Endothelial cell (in vitro differentiated cells): Measurements from ENCODE around the gene HSCB. TPM values are rescaled to one million over a fixed set of nuclear protein-coding genes. Genes with fewer than 3 reads are reported as not detected.
A peak's percentile ranks its signal among the peaks of the same experiment; 100 is the strongest.
"Not testable (repeated sequence)": the region's sequence is repeated elsewhere in the genome, so short reads cannot be mapped to it uniquely, and the experiment has no call there.

Experiments used
- DNase-seq: peaks from one replicate; pipeline ENCODE4 v3.0.0; 2021; ENCODE audit warnings: low spot score
- H3K27ac Mint-ChIP-seq: one replicate; pipeline ENCODE4 v1.8.0; 2021; ENCODE audit warnings: mixed read lengths, inconsistent platforms; ENCODE audit not compliant: unreplicated experiment
- H3K27me3 Mint-ChIP-seq: one replicate; pipeline ENCODE4 v1.8.0; 2021; ENCODE audit warnings: mild to moderate bottlenecking, moderate library complexity, mixed read lengths, inconsistent platforms; ENCODE audit not compliant: unreplicated experiment
- H3K36me3 Mint-ChIP-seq: one replicate; pipeline ENCODE4 v1.8.0; 2021; ENCODE audit warnings: mild to moderate bottlenecking, low read depth, mixed read lengths, inconsistent platforms; ENCODE audit not compliant: unreplicated experiment
- H3K4me1 Mint-ChIP-seq: one replicate; pipeline ENCODE4 v1.8.0; 2021; ENCODE audit warnings: mild to moderate bottlenecking, mixed read lengths, inconsistent platforms; ENCODE audit not compliant: unreplicated experiment
- H3K4me3 Mint-ChIP-seq: one replicate; pipeline ENCODE4 v1.8.0; 2021; ENCODE audit warnings: mild to moderate bottlenecking, mixed read lengths, inconsistent platforms; ENCODE audit not compliant: unreplicated experiment
- H3K9me3 Mint-ChIP-seq: one replicate; pipeline ENCODE4 v1.8.0; 2021; ENCODE audit warnings: mixed read lengths, inconsistent platforms; ENCODE audit not compliant: unreplicated experiment
- CTCF ChIP-seq: fragments of 200-600 bp; sonication (generic); IDR thresholded peaks from one replicate; pipeline ENCODE4 v1.5.0; 2021; ENCODE audit warnings: antibody characterized with exemption; ENCODE audit not compliant: unreplicated experiment
- total RNA-seq: library from RNA; stranded (reverse); fragmentation: NEBNext Ultra II Directional; extraction: Animal tissue kit (Norgen Biotek cat#: 25700); gene quantifications from one replicate; pipeline ENCODE4 v1.2.1, GENCODE V29; 2021; ENCODE audit not compliant: unreplicated experiment

The HSCB gene
- total RNA-seq, 1 donor from 2014 or later, result 16.6 TPM

DNA sequence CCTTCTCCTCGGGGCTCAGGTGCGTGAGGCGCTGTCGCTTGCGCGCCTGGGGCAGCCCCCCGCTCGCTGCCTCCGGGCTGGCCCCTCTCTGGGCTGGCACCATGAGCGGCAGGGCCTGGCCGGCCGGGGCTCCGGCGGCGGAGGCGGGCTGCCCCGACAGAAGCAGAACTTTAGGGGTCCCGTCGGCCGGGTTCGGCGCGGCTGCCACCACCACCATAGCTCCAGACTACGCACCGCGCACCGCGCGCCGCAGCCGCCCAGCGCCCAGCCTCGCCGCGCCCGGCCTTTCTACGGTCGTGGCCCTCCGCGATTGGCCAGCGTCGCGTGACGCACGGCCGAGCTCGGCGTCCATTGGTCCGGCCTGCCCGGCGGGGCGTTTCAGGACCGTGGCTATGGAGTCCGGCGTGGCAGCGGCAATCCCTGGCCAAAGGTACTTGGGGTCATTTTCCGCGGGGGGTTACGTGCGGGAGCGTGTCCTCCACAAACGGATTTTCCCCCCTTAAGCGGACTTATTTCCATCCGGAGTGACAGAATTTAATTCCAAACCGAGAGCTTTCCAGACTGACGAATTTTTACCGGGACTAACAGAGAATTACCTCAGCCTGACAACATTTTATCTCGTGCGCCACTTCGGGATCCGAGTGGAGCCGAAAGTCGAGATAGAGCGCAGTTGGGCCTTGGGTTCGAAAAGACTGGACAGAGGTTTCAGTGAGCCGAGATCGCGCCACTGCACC is 58.6 kb downstream of the HSCB start, which contains the start of gene XBP1:
TSS of gene XBP1 (minus strand) at position 262 of the 734 bp plus-strand sequence.
- DNase-seq, result peak; percentile 95
- H3K4me3 Mint-ChIP-seq, result peak within 1 kb of the TSS; percentile 98
- H3K36me3 Mint-ChIP-seq, result peaks cover 16% of the 10 kb centered on the region
- no peaks in the 10 kb centered on the region for H3K9me3 Mint-ChIP-seq
- H3K27ac Mint-ChIP-seq, result peak within 1 kb of the TSS; percentile 99
- peaks cover 6% of the 10 kb centered on the region for H3K27me3 Mint-ChIP-seq
- TF ChIP-seq CTCF, result no peak
- H3K4me1 Mint-ChIP-seq, result peaks cover 42% of the 10 kb centered on the region

DNA sequence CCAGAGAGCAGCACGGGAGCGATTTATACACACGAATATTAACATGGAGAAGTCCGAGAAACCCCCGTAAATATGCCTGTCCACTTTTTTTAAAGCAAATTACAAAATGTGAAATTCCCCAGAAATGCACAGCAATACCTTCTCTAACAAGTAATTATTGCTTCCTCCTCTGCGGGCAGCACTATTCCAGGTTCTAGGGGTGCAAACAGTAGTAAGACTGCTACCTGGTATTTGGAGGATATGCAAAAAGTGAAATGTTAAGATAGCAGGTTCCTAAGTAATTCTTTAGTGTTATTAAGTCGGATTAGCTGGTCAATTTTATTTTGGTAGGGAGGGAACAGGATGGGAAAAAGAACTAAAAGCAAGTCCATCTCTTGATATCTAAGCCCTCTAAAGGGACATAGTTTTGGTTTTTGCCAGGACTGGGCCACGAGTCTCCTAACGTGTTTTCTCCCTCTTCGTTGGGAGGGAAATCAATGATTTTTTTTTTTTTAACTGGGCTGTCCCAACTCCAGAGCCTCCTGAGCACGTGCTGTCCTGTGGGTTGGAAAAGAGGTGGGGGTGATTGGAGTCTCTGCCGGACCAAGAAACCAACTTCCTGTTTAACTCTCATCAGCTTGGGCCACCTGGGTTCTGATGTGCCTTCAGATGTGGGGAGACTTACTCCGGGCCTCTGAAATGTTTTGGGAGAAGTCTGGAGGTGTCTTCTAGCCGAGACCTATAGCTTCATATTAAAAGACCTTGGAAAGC is 60.2 kb downstream of the HSCB start:
- DNase-seq, result no peak
- Mint-ChIP-seq H3K27ac (peak overlapping the region; percentile 48), H3K4me1 (peaks cover 33% of the 10 kb centered on the region), H3K4me3 (peak overlapping the region; percentile 79), H3K36me3 (peaks cover 8% of the 10 kb centered on the region), H3K9me3 (no peaks in the 10 kb centered on the region), H3K27me3 (peaks cover 6% of the 10 kb centered on the region)
- no peak for TF ChIP-seq CTCF

- TF ChIP-seq CTCF, result no peak
- peaks cover 8% of the 10 kb centered on the region for H3K36me3 Mint-ChIP-seq
- H3K27ac Mint-ChIP-seq, result no peak overlapping the region
- H3K4me1 Mint-ChIP-seq, result peaks cover 33% of the 10 kb centered on the region
- no peak for DNase-seq
- peaks cover 6% of the 10 kb centered on the region for H3K27me3 Mint-ChIP-seq
- no peaks in the 10 kb centered on the region for H3K9me3 Mint-ChIP-seq
- no peak overlapping the region for H3K4me3 Mint-ChIP-seq
Observed at GRCh38 chr22:28802595-28803123, 60.8 kb downstream of the HSCB start.

- H3K27ac Mint-ChIP-seq, H3K4me3 Mint-ChIP-seq, DNase-seq, H3K27me3 Mint-ChIP-seq, H3K9me3 Mint-ChIP-seq, H3K36me3 Mint-ChIP-seq: not testable (repeated sequence)
- H3K4me1 Mint-ChIP-seq, result peaks cover 31% of the 10 kb centered on the region
Observed at GRCh38 chr22:28805426-28805825, 63.6 kb downstream of the HSCB start.

Other genes starting within 250 kb of the HSCB start
- 70.8 TPM for gene TTC28, start 62.2 kb upstream of the HSCB start, total RNA-seq
- gene CHEK2, start 219 bp upstream of the HSCB start, total RNA-seq, result 11.2 TPM
- 21.9 TPM for gene CCDC117, start 30.7 kb downstream of the HSCB start, total RNA-seq
- gene XBP1, start 58.5 kb downstream of the HSCB start, total RNA-seq, result 71.3 TPM
- gene ZNRF3, start 141.5 kb downstream of the HSCB start, total RNA-seq, result 3.3 TPM